Ovary (tissue), 3 donors: ENCODE measurements around the gene TRIM33.

Experiments used
- CTCF ChIP-seq, 3 donors: fragments of 450-650 bp in 2 of 3; fragments of 200-600 bp in 1 of 3; IDR thresholded peaks; one replicate each; pipeline versions ENCODE4 v1.5.1 to v1.8.0; 2016 to 2022; ENCODE audit warnings: antibody characterized with exemption in 3 of 3, mild to moderate bottlenecking in 1 of 3
- EP300 ChIP-seq: sonication (generic); formaldehyde crosslinking; IDR thresholded peaks from one replicate; pipeline ENCODE4 v1.6.1; 2017; ENCODE audit warnings: antibody characterized with exemption
- POLR2A ChIP-seq: fragments of 450-650 bp; IDR thresholded peaks from one replicate; pipeline ENCODE4 v1.6.1; 2017; ENCODE audit warnings: antibody characterized with exemption, mild to moderate bottlenecking, moderate library complexity
- donor health status: DM: no; HTN: no; CAD: no.

- no peak for TF ChIP-seq EP300
- no peak for TF ChIP-seq CTCF (IDR thresholded peaks at IDR 0.05)
- TF ChIP-seq POLR2A: no peak
Measured at GRCh38 chr1:114344656-114345055, 166.3 kb downstream of the TRIM33 start.
